HepG2 (cell line): ENCODE measurements around the gene EIF2B1. TPM values are rescaled to one million over a fixed set of nuclear protein-coding genes. Genes with fewer than 3 reads are reported as not detected.
A peak's percentile ranks its signal among the peaks of the same experiment; 100 is the strongest.

Experiments used
- CAMTA2 ChIP-seq: sonication (generic); formaldehyde crosslinking; IDR thresholded peaks from 2 replicates; pipeline ENCODE4 v1.4.0; 2020; ENCODE audit warnings: mild to moderate bottlenecking, missing genetic modification reagents, borderline replicate concordance
- CBX2 ChIP-seq, 2 experiments: fragments of 200-600 bp in 1 of 2; sonication (generic); formaldehyde crosslinking in 1 of 2; IDR thresholded peaks; 2 replicates each; pipeline versions ENCODE4 v1.7.0 to v1.8.1; 2018 to 2022; ENCODE audit warnings: low read depth in 2 of 2, low read length in 1 of 2, mild to moderate bottlenecking in 1 of 2, missing genetic modification reagents in 1 of 2
- EED ChIP-seq: sonication (generic); formaldehyde crosslinking; IDR thresholded peaks from 2 replicates; pipeline ENCODE4 v1.5.0; 2020; ENCODE audit warnings: mild to moderate bottlenecking, missing genetic modification reagents
- EZH2 ChIP-seq: conservative IDR thresholded peaks from 2 replicates; pipeline ENCODE4 v1.6.1; 2012; ENCODE audit warnings: mild to moderate bottlenecking, low read depth, low read length, moderate library complexity
- FOSL1 ChIP-seq: sonication (generic); formaldehyde crosslinking; IDR thresholded peaks from 2 replicates; pipeline ENCODE4 v1.9.0; 2021; ENCODE audit warnings: missing genetic modification reagents, borderline replicate concordance
- GTF2F1 ChIP-seq: fragments of 150-350 bp; IDR thresholded peaks from 2 replicates; pipeline ENCODE4 v1.6.1; 2014; ENCODE audit warnings: low read length
- MZF1 ChIP-seq: sonication (generic); formaldehyde crosslinking; IDR thresholded peaks from 2 replicates; pipeline ENCODE4 v1.8.1; 2023; ENCODE audit warnings: mild to moderate bottlenecking, missing genetic modification reagents, borderline replicate concordance
- POLR2G ChIP-seq: fragments of 200-400 bp; formaldehyde crosslinking; IDR thresholded peaks from 2 replicates; pipeline ENCODE4 v1.6.1; 2018; ENCODE audit warnings: mild to moderate bottlenecking, low read depth, low read length, moderate library complexity
- RFX3 ChIP-seq: IDR thresholded peaks from 2 replicates; pipeline ENCODE4 v1.6.1; 2016; ENCODE audit warnings: missing biosample characterization, missing genetic modification reagents
- RXRA ChIP-seq: sonication (generic); formaldehyde crosslinking; IDR thresholded peaks from 2 replicates; pipeline ENCODE4 v1.5.1; 2020; ENCODE audit warnings: missing genetic modification reagents
- SIX4 ChIP-seq: sonication (generic); formaldehyde crosslinking; IDR thresholded peaks from 2 replicates; pipeline ENCODE4 v1.4.0; 2020; ENCODE audit warnings: missing genetic modification reagents
- SP2 ChIP-seq: sonication (generic); formaldehyde crosslinking; IDR thresholded peaks from 2 replicates; pipeline ENCODE4 v1.5.1; 2020; ENCODE audit warnings: mild to moderate bottlenecking, missing genetic modification reagents
- SRSF1 ChIP-seq: fragments of 200-400 bp; formaldehyde crosslinking; optimal IDR thresholded peaks from 2 replicates; pipeline ENCODE3; 2017; ENCODE audit warnings: mild to moderate bottlenecking, low read depth, low read length, moderate library complexity
- ZBTB7B ChIP-seq: sonication (generic); formaldehyde crosslinking; IDR thresholded peaks from 2 replicates; pipeline ENCODE4 v1.4.0; 2020; ENCODE audit warnings: missing genetic modification reagents
- ZNF124 ChIP-seq: sonication (generic); formaldehyde crosslinking; IDR thresholded peaks from 2 replicates; pipeline ENCODE4 v1.4.0; 2020; ENCODE audit warnings: missing genetic modification reagents
- ZNF607 ChIP-seq: sonication (generic); formaldehyde crosslinking; IDR thresholded peaks from 2 replicates; pipeline ENCODE4 v1.5.1; 2020; ENCODE audit warnings: missing genetic modification reagents, mild to moderate bottlenecking, borderline replicate concordance
- ZNF773 ChIP-seq: sonication (generic); formaldehyde crosslinking; IDR thresholded peaks from 2 replicates; pipeline ENCODE4 v1.4.0; 2020; ENCODE audit warnings: missing genetic modification reagents, borderline replicate concordance
- polyA plus RNA-seq, 8 experiments: library from polyadenylated mRNA; depleted of rRNA in 3 of 8; stranded (reverse) in 7 of 8; unstranded in 1 of 8; fragments of >200 nt; fragmentation: Illumina TruSeq in 4 of 8; extraction: Trizol in 4 of 8; gene quantifications; 2 replicates each; pipeline versions ENCODE4 v1.2.1 to v1.2.3, GENCODE V29; 2011 to 2016; ENCODE audit warnings: low read depth in 4 of 8, missing spikeins in 1 of 8, mixed read lengths in 1 of 8; ENCODE audit not compliant: insufficient read depth in 1 of 8
- total RNA-seq, 5 experiments: library from RNA; depleted of rRNA; stranded (reverse); fragments of >200 nt; fragmentation: Illumina TruSeq; extraction: Trizol; gene quantifications; 2 replicates each; pipeline ENCODE4 v1.2.3, GENCODE V29; 2016; ENCODE audit warnings: low read depth in 1 of 5
- TF ChIP-seq, protein P1 (sequence below), 2 experiments: IDR thresholded peaks; 2 replicates each; pipeline ENCODE4 v1.6.1; 2011 to 2012; ENCODE audit warnings: low read length in 2 of 2, borderline replicate concordance in 1 of 2, low read depth in 1 of 2, mild to moderate bottlenecking in 1 of 2, moderate library complexity in 1 of 2
- TF ChIP-seq, protein P2 (sequence below): sonication (generic); formaldehyde crosslinking; IDR thresholded peaks from 2 replicates; pipeline ENCODE4 v1.4.0; 2020; ENCODE audit warnings: low read depth, mild to moderate bottlenecking, missing genetic modification reagents
- TF ChIP-seq, protein P3 (sequence below): IDR thresholded peaks from 2 replicates; pipeline ENCODE4 v1.6.1; 2016

EIF2B1 gene
- total and polyA plus RNA-seq, 2 of the 13 experiments (the other 11 are each of a cell fraction or from before 2014, with no cell fraction given): 18.7 to 37.4 TPM

- TF ChIP-seq SIX4 (CRISPR knock-in tag): no peak
- TF ChIP-seq SP2: no peak
- TF ChIP-seq ZNF124 (CRISPR knock-in tag): peak; percentile 99
- TF ChIP-seq RXRA (CRISPR knock-in tag): peak; percentile 92
- peak; percentile 61; the same call in 1 of the 2 replicates for TF ChIP-seq EED
- TF ChIP-seq, protein P1, sequence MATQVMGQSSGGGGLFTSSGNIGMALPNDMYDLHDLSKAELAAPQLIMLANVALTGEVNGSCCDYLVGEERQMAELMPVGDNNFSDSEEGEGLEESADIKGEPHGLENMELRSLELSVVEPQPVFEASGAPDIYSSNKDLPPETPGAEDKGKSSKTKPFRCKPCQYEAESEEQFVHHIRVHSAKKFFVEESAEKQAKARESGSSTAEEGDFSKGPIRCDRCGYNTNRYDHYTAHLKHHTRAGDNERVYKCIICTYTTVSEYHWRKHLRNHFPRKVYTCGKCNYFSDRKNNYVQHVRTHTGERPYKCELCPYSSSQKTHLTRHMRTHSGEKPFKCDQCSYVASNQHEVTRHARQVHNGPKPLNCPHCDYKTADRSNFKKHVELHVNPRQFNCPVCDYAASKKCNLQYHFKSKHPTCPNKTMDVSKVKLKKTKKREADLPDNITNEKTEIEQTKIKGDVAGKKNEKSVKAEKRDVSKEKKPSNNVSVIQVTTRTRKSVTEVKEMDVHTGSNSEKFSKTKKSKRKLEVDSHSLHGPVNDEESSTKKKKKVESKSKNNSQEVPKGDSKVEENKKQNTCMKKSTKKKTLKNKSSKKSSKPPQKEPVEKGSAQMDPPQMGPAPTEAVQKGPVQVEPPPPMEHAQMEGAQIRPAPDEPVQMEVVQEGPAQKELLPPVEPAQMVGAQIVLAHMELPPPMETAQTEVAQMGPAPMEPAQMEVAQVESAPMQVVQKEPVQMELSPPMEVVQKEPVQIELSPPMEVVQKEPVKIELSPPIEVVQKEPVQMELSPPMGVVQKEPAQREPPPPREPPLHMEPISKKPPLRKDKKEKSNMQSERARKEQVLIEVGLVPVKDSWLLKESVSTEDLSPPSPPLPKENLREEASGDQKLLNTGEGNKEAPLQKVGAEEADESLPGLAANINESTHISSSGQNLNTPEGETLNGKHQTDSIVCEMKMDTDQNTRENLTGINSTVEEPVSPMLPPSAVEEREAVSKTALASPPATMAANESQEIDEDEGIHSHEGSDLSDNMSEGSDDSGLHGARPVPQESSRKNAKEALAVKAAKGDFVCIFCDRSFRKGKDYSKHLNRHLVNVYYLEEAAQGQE (IDR thresholded peaks at IDR 0.05; ENCODE audit: borderline replicate concordance in 1 of 2, low read depth in 1 of 2, low read length in 2 of 2): peak in 1 of 2 experiments; percentile 61; a peak in 1 of 4 replicates
- TF ChIP-seq ZNF607 (CRISPR knock-in tag): peak; percentile 71; the same call in 1 of the 2 replicates
- peak; percentile 97 for TF ChIP-seq CAMTA2 (CRISPR knock-in tag)
- peak; percentile 60; the same call in 1 of the 2 replicates for TF ChIP-seq GTF2F1
- no peak for TF ChIP-seq MZF1
- TF ChIP-seq ZNF773 (CRISPR knock-in tag): peak; percentile 55; the same call in 1 of the 2 replicates
- TF ChIP-seq, protein P2, sequence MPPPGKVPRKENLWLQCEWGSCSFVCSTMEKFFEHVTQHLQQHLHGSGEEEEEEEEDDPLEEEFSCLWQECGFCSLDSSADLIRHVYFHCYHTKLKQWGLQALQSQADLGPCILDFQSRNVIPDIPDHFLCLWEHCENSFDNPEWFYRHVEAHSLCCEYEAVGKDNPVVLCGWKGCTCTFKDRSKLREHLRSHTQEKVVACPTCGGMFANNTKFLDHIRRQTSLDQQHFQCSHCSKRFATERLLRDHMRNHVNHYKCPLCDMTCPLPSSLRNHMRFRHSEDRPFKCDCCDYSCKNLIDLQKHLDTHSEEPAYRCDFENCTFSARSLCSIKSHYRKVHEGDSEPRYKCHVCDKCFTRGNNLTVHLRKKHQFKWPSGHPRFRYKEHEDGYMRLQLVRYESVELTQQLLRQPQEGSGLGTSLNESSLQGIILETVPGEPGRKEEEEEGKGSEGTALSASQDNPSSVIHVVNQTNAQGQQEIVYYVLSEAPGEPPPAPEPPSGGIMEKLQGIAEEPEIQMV (CRISPR knock-in tag): peak; percentile 67; the same call in 1 of the 2 replicates
- no peak for TF ChIP-seq EZH2
- no peak for TF ChIP-seq FOSL1
- TF ChIP-seq, protein P3, sequence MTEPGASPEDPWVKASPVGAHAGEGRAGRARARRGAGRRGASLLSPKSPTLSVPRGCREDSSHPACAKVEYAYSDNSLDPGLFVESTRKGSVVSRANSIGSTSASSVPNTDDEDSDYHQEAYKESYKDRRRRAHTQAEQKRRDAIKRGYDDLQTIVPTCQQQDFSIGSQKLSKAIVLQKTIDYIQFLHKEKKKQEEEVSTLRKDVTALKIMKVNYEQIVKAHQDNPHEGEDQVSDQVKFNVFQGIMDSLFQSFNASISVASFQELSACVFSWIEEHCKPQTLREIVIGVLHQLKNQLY (CRISPR knock-in tag): no peak
- peak; percentile 93 for TF ChIP-seq POLR2G
- TF ChIP-seq SRSF1: peak; percentile 47
- TF ChIP-seq RFX3: no peak
- TF ChIP-seq CBX2 (IDR thresholded peaks at IDR 0.05; ENCODE audit: low read depth, low read length): no peak
- TF ChIP-seq CBX2 (CRISPR knock-in tag; IDR thresholded peaks at IDR 0.05; ENCODE audit: low read depth): no peak
- TF ChIP-seq ZBTB7B (CRISPR knock-in tag): peak; percentile 76
Observed at GRCh38 chr12:123601602-123602489, 31.6 kb downstream of the EIF2B1 start, which contains the start of gene DDX55 (continued).
